Cardiac fibroblast (primary cell): ENCODE data around the gene RPUSD3.

ENCODE experiments used
- DNase-seq, 2 donors: peaks; one replicate each; pipeline versions ENCODE4 v3.0.0 to v3.0.0-alpha.2; 2010; ENCODE audit warnings: low read depth in 2 of 2
- H3K4me3 ChIP-seq, 2 donors: replicated peaks in 1 of 2; 1 replicate in 1 of 2; 2 replicates in 1 of 2; pipeline ENCODE4 v1.5.1; 2011; ENCODE audit warnings: low read depth in 2 of 2, low read length in 2 of 2, mild to moderate bottlenecking in 2 of 2, moderate library complexity in 1 of 2
- CTCF ChIP-seq: IDR thresholded peaks from one replicate; pipeline ENCODE4 v1.5.1; 2011; ENCODE audit warnings: low read depth, mild to moderate bottlenecking, low read length, inconsistent platforms

RPUSD3 gene

GRCh38 chr3:9809239-9809614, 34.6 kb downstream of the RPUSD3 start:
- no peak for TF ChIP-seq CTCF
- DNase-seq: no peak
- H3K4me3 ChIP-seq: peak overlapping the region; percentile 52 to 56

- H3K4me3 ChIP-seq: no peak overlapping the region
- TF ChIP-seq CTCF: peak; percentile 31
- peak; percentile 23 to 48 for DNase-seq
Measured at GRCh38 chr3:9808345-9809037, 35.3 kb downstream of the RPUSD3 start.

GRCh38 chr3:9807981-9808344, 35.8 kb downstream of the RPUSD3 start:
- no peak for TF ChIP-seq CTCF
- DNase-seq: no peak
- no peak overlapping the region for H3K4me3 ChIP-seq

GRCh38 chr3:9806688-9807589, 36.9 kb downstream of the RPUSD3 start:
- DNase-seq: no peak
- no peak for TF ChIP-seq CTCF
- H3K4me3 ChIP-seq: no peak overlapping the region

GRCh38 chr3:9806137-9806536, 37.7 kb downstream of the RPUSD3 start:
- DNase-seq: no peak
- no peak for TF ChIP-seq CTCF

GRCh38 chr3:9804996-9805395, 38.8 kb downstream of the RPUSD3 start:
- no peak overlapping the region for H3K4me3 ChIP-seq
- TF ChIP-seq CTCF: no peak
- no peak for DNase-seq

More at GRCh38 chr3:9806137-9806536, 37.7 kb downstream of the RPUSD3 start:
- H3K4me3 ChIP-seq: no peak overlapping the region
